ENCODE measurements around the gene WHAMM.

DNA sequence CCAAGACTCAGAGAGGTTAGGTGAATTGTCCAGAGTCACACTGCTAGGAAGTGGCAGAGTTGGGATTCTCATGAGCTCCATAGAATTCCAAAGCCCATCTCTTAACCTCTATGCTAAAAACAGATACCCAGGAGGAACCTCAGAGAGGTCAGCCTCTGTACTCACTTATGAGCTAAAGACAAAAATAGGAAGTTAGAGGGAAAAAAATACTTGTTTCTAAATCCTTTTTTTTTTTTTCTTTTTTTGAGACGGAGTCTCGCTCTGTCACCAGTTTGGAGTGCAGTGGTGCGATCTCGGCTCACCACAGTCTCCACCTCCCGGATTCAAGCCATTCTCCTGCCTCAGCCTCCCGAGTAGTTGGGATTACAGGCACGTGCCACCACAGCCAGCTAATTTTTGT, 34.9 kb upstream of the WHAMM start:
- TF ChIP-seq, protein P1, sequence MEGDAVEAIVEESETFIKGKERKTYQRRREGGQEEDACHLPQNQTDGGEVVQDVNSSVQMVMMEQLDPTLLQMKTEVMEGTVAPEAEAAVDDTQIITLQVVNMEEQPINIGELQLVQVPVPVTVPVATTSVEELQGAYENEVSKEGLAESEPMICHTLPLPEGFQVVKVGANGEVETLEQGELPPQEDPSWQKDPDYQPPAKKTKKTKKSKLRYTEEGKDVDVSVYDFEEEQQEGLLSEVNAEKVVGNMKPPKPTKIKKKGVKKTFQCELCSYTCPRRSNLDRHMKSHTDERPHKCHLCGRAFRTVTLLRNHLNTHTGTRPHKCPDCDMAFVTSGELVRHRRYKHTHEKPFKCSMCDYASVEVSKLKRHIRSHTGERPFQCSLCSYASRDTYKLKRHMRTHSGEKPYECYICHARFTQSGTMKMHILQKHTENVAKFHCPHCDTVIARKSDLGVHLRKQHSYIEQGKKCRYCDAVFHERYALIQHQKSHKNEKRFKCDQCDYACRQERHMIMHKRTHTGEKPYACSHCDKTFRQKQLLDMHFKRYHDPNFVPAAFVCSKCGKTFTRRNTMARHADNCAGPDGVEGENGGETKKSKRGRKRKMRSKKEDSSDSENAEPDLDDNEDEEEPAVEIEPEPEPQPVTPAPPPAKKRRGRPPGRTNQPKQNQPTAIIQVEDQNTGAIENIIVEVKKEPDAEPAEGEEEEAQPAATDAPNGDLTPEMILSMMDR (IDR thresholded peaks at IDR 0.05) = no peak
- TF ChIP-seq POLR2A (IDR thresholded peaks at IDR 0.05) = no peak
- no peak for TF ChIP-seq POLR2AphosphoS5 (IDR thresholded peaks at IDR 0.05; ENCODE audit: insufficient read depth in 1 of 2, low read depth in 1 of 2)

Measured in vagina (tissue), 2 donors.